Forelimb muscle (tissue), 1 donor: Measurements from ENCODE around the gene PPP1R9A. TPM values are rescaled to one million over a fixed set of nuclear protein-coding genes. Genes with fewer than 3 reads are reported as not detected.

Source experiments
- DNase-seq: peaks from one replicate; pipeline ENCODE4 v3.0.0-alpha.2; 2013; ENCODE audit warnings: low read depth
- polyA plus RNA-seq: library from polyadenylated mRNA; unstranded; fragments of 120-200 nt; gene quantifications from one replicate; pipeline ENCODE4 v1.2.1, GENCODE V29; 2013; ENCODE audit not compliant: insufficient read length

The PPP1R9A gene
- polyA plus RNA-seq, 1 donor, result 27.1 TPM

- DNase-seq, result no peak
Observed at GRCh38 chr7:95319570-95319969, 412.2 kb downstream of the PPP1R9A start.

- no peak for DNase-seq
Observed at GRCh38 chr7:95320651-95321050, 413.3 kb downstream of the PPP1R9A start.

GRCh38 chr7:95321720-95322119 lies 414.3 kb downstream of the PPP1R9A start:
- no peak for DNase-seq

- DNase-seq, result no peak
Observed at GRCh38 chr7:95322396-95322795, 415.0 kb downstream of the PPP1R9A start.

- DNase-seq, result no peak
Observed at GRCh38 chr7:95322854-95323253, 415.5 kb downstream of the PPP1R9A start.

GRCh38 chr7:95323410-95324129 lies 416.2 kb downstream of the PPP1R9A start:
- no peak for DNase-seq

GRCh38 chr7:95324431-95324830 lies 417.0 kb downstream of the PPP1R9A start, which contains the start of gene PON1:
PON1 (minus strand) TSS chr7:95324532; CDS start chr7:95324475, 57 bp downstream.
- DNase-seq, result no peak

GRCh38 chr7:95327356-95327755 lies 420.0 kb downstream of the PPP1R9A start:
- no peak for DNase-seq

- DNase-seq, result no peak
Observed at GRCh38 chr7:95330204-95330960, 423.0 kb downstream of the PPP1R9A start.

GRCh38 chr7:95330961-95331337 lies 423.6 kb downstream of the PPP1R9A start:
- DNase-seq, result no peak

GRCh38 chr7:95334447-95334846 lies 427.1 kb downstream of the PPP1R9A start:
- DNase-seq, result no peak

- no peak for DNase-seq
Observed at GRCh38 chr7:95335093-95335492, 427.7 kb downstream of the PPP1R9A start.

- DNase-seq, result no peak
Observed at GRCh38 chr7:95338832-95339231, 431.4 kb downstream of the PPP1R9A start.

GRCh38 chr7:95340491-95340890 lies 433.1 kb downstream of the PPP1R9A start:
- DNase-seq, result no peak

GRCh38 chr7:95342029-95342428 lies 434.6 kb downstream of the PPP1R9A start:
- no peak for DNase-seq

- DNase-seq, result no peak
Observed at GRCh38 chr7:95342642-95343307, 435.4 kb downstream of the PPP1R9A start.
